Right lobe of liver (tissue), 4 donors: ENCODE results near the gene EML4.
"Not testable (repeated sequence)": the region's sequence is repeated elsewhere in the genome, so short reads cannot be mapped to it uniquely, and the experiment has no call there.

Experiments used
- CTCF ChIP-seq, 4 donors: fragments of 200-600 bp in 3 of 4; fragments of 450-650 bp in 1 of 4; IDR thresholded peaks; one replicate each; pipeline versions ENCODE4 v1.5.1 to v1.8.0; 2016 to 2022; ENCODE audit warnings: antibody characterized with exemption in 4 of 4, mild to moderate bottlenecking in 2 of 4
- POLR2A ChIP-seq: fragments of 450-650 bp; IDR thresholded peaks from one replicate; pipeline ENCODE4 v1.6.1; 2017; ENCODE audit warnings: antibody characterized with exemption, mild to moderate bottlenecking
- donor health status: DM: no; HTN: no; CAD: no.
- donor health status: DM: no; HTN: no; CAD: no.
- donor health status: DM: no; HTN: yes; CAD: no.

GRCh38 chr2:42380026-42380425, 210.9 kb downstream of the EML4 start:
- not testable (repeated sequence) for TF ChIP-seq CTCF (IDR thresholded peaks at IDR 0.05); POLR2A
